HEK293T (cell line): ENCODE measurements around the gene CRLF1.

Experiments used
- CTCF ChIA-PET: fragments of 350-600 bp; formaldehyde crosslinking; extraction: SDS; loops from one replicate; lab custom pipeline; 2021; ENCODE audit warnings: antibody characterized with exemption, inconsistent platforms; lab: Yijun Ruan, JAX
- POLR2A ChIA-PET: fragments of 350-600 bp; formaldehyde crosslinking; extraction: SDS; loops from one replicate; lab custom pipeline; 2020; ENCODE audit warnings: antibody characterized with exemption, inconsistent platforms; lab: Yijun Ruan, JAX
- DNase-seq: peaks from one replicate; pipeline ENCODE4 v3.0.0; 2012; ENCODE audit warnings: mixed read lengths; ENCODE audit errors: extremely low spot score
- ARNT ChIP-seq: fragments of 450-650 bp; IDR thresholded peaks from 2 replicates; pipeline ENCODE4 v1.6.1; 2017; ENCODE audit warnings: mild to moderate bottlenecking
- BHLHE40 ChIP-seq: fragments of 450-650 bp; IDR thresholded peaks from 2 replicates; pipeline ENCODE4 v1.6.1; 2016; ENCODE audit warnings: mild to moderate bottlenecking, moderate library complexity, borderline replicate concordance
- CTBP1 ChIP-seq: fragments of 450-650 bp; IDR thresholded peaks from 2 replicates; pipeline ENCODE4 v1.6.1; 2016; ENCODE audit warnings: borderline replicate concordance
- ELF4 ChIP-seq: fragments of 450-650 bp; IDR thresholded peaks from 2 replicates; pipeline ENCODE4 v1.6.1; 2017; ENCODE audit warnings: antibody characterized with exemption
- FOXA1 ChIP-seq: fragments of 450-650 bp; IDR thresholded peaks from 2 replicates; pipeline ENCODE4 v1.6.1; 2016; ENCODE audit warnings: mild to moderate bottlenecking
- FOXK2 ChIP-seq: fragments of 450-650 bp; IDR thresholded peaks from 2 replicates; pipeline ENCODE4 v1.6.1; 2016; ENCODE audit warnings: mild to moderate bottlenecking
- FOXM1 ChIP-seq: fragments of 450-650 bp; IDR thresholded peaks from 2 replicates; pipeline ENCODE4 v1.6.1; 2017; ENCODE audit warnings: mild to moderate bottlenecking, borderline replicate concordance
- HDGF ChIP-seq: fragments of 450-650 bp; IDR thresholded peaks from 2 replicates; pipeline ENCODE4 v1.6.1; 2017; ENCODE audit warnings: antibody characterized with exemption, borderline replicate concordance
- L3MBTL2 ChIP-seq: fragments of 450-650 bp; conservative IDR thresholded peaks from 2 replicates; pipeline ENCODE4 v1.6.1; 2016; ENCODE audit warnings: mild to moderate bottlenecking
- LEF1 ChIP-seq: fragments of 450-650 bp; IDR thresholded peaks from 2 replicates; pipeline ENCODE4 v1.6.1; 2017; ENCODE audit warnings: mild to moderate bottlenecking, borderline replicate concordance
- NFRKB ChIP-seq: fragments of 450-650 bp; IDR thresholded peaks from 2 replicates; pipeline ENCODE4 v1.6.1; 2016; ENCODE audit warnings: mild to moderate bottlenecking, moderate library complexity
- PKNOX1 ChIP-seq: fragments of 450-650 bp; IDR thresholded peaks from 2 replicates; pipeline ENCODE4 v1.6.1; 2016
- SP1 ChIP-seq: fragments of 450-650 bp; IDR thresholded peaks from 2 replicates; pipeline ENCODE4 v1.6.1; 2017
- SUZ12 ChIP-seq: fragments of 450-650 bp; IDR thresholded peaks from 2 replicates; pipeline ENCODE4 v1.6.1; 2016; ENCODE audit warnings: mild to moderate bottlenecking
- TARDBP ChIP-seq: fragments of 450-650 bp; IDR thresholded peaks from 2 replicates; pipeline ENCODE4 v1.6.1; 2016
- ZNF384 ChIP-seq: fragments of 450-650 bp; IDR thresholded peaks from 2 replicates; pipeline ENCODE4 v1.6.1; 2016

The CRLF1 gene

GRCh38 chr19:18587561-18587960, 19.0 kb downstream of the CRLF1 start:
- POLR2A ChIA-PET, result interaction anchor here (0.9 to 5.0 kb wide), 7 partner anchors 9 to 103 kb away, joined by 3 to 43 read pairs (median 7); partner anchors contain the start of genes KXD1 and UBA52
- DNase-seq, result no peak
- TF ChIP-seq ELF4 (no peak), FOXK2 (no peak), FOXM1 (no peak), HDGF (no peak), SP1 (no peak), BHLHE40 (no peak), SUZ12 (no peak), NFRKB (no peak), ARNT (no peak)
- CTCF ChIA-PET, result interaction anchor here (0.9 to 3.6 kb wide), 5 partner anchors 15 to 259 kb away, joined by 4 to 16 read pairs (median 5); partner anchors contain the start of gene UBA52

- POLR2A ChIA-PET, result interaction anchor here (1.6 kb wide), 1 partner anchor 14 kb away, joined by 4 read pairs; no protein-coding TSS in a partner anchor
- no peak for DNase-seq
- TF ChIP-seq BHLHE40 (no peak), SUZ12 (no peak), HDGF (no peak), CTBP1 (no peak), LEF1 (no peak), FOXK2 (no peak), FOXM1 (no peak), ZNF384 (no peak), SP1 (no peak), L3MBTL2 (no peak), PKNOX1 (no peak), FOXA1 (no peak), NFRKB (no peak), TARDBP (no peak)
- CTCF ChIA-PET, result interaction anchor here (0.5 to 0.6 kb wide), 2 partner anchors 116 to 165 kb away, joined by 3 read pairs; no protein-coding TSS in a partner anchor
These were observed 20.3 kb downstream of the CRLF1 start for GRCh38 chr19:18586306-18586705.

- TF ChIP-seq SP1 (no peak), FOXK2 (no peak), NFRKB (no peak), PKNOX1 (no peak), HDGF (no peak)
- POLR2A ChIA-PET, result interaction anchor here (0.9 to 2.3 kb wide), 3 partner anchors 9 to 102 kb away, joined by 3 to 14 read pairs (median 4); partner anchors contain the start of gene UBA52
- CTCF ChIA-PET, result interaction anchor here (1.3 kb wide), 1 partner anchor 9 kb away, joined by 7 read pairs; the partner anchor contains the start of gene REX1BD
- DNase-seq, result no peak
These were observed 26.3 kb downstream of the CRLF1 start for GRCh38 chr19:18580311-18580710.

- CTCF ChIA-PET, result no interaction called here
- POLR2A ChIA-PET, result interaction anchor here (2.1 kb wide), 1 partner anchor 11 kb away, joined by 11 read pairs; the partner anchor contains the start of gene REX1BD
- no peak for TF ChIP-seq PKNOX1
- no peak for TF ChIP-seq BHLHE40
- TF ChIP-seq SP1, result no peak
- no peak for TF ChIP-seq FOXM1
- TF ChIP-seq ZNF384, result no peak
- TF ChIP-seq NFRKB, result no peak
- no peak for TF ChIP-seq SUZ12
- TF ChIP-seq FOXK2, result no peak
- no peak for TF ChIP-seq HDGF
- DNase-seq, result no peak
These were observed 29.2 kb downstream of the CRLF1 start for GRCh38 chr19:18577365-18577914.

- TF ChIP-seq FOXK2 (no peak), CTBP1 (no peak), ELF4 (no peak), SUZ12 (no peak), PKNOX1 (no peak), FOXA1 (no peak), ZNF384 (no peak), NFRKB (no peak), ARNT (no peak), LEF1 (no peak), FOXM1 (no peak), TARDBP (no peak)
- CTCF ChIA-PET, result no interaction called here
- DNase-seq, result no peak
- POLR2A ChIA-PET, result interaction anchor here (2.1 kb wide), 1 partner anchor 12 kb away, joined by 11 read pairs; the partner anchor contains the start of gene REX1BD
These were observed 30.2 kb downstream of the CRLF1 start for GRCh38 chr19:18576383-18576782.

- ChIA-PET POLR2A (no interaction called here), CTCF (interaction anchor here (0.6 kb wide), 1 partner anchor 412 kb away, joined by 3 read pairs; no protein-coding TSS in a partner anchor)
- TF ChIP-seq LEF1, result no peak
- no peak for TF ChIP-seq TARDBP
- no peak for TF ChIP-seq FOXA1
- TF ChIP-seq SUZ12, result no peak
- TF ChIP-seq ARNT, result no peak
- no peak for TF ChIP-seq ELF4
- TF ChIP-seq FOXK2, result no peak
- no peak for TF ChIP-seq BHLHE40
- no peak for TF ChIP-seq NFRKB
- no peak for TF ChIP-seq FOXM1
- TF ChIP-seq L3MBTL2, result no peak
- no peak for TF ChIP-seq HDGF
- TF ChIP-seq CTBP1, result no peak
- TF ChIP-seq SP1, result no peak
- no peak for DNase-seq
These were observed 31.8 kb downstream of the CRLF1 start for GRCh38 chr19:18574691-18575291.
